Skeletal muscle tissue (tissue), 4 donors: ENCODE results near the gene GRB7. TPM values are rescaled to one million over a fixed set of nuclear protein-coding genes. Genes with fewer than 3 reads are reported as not detected.
"Not testable (repeated sequence)": the region's sequence is repeated elsewhere in the genome, so short reads cannot be mapped to it uniquely, and the experiment has no call there.

Experiments used
- H3K27ac ChIP-seq: one replicate; pipeline ENCODE4 v1.7.0; 2013; ENCODE audit warnings: mild to moderate bottlenecking, low read depth, low read length, inconsistent platforms
- H3K27me3 ChIP-seq, 3 donors: one replicate each; pipeline ENCODE4 v1.7.0; 2013; ENCODE audit warnings: low read length in 3 of 3; ENCODE audit not compliant: control insufficient read depth in 3 of 3, insufficient read depth in 3 of 3
- H3K36me3 ChIP-seq, 3 donors: one replicate each; pipeline ENCODE4 v1.7.0; 2013; ENCODE audit warnings: low read length in 3 of 3; ENCODE audit not compliant: control insufficient read depth in 3 of 3, insufficient read depth in 3 of 3
- H3K4me1 ChIP-seq, 3 donors: one replicate each; pipeline ENCODE4 v1.7.0; 2013; ENCODE audit warnings: low read length in 3 of 3, mild to moderate bottlenecking in 3 of 3; ENCODE audit not compliant: control insufficient read depth in 3 of 3, insufficient read depth in 3 of 3
- H3K4me3 ChIP-seq, 3 donors: one replicate each; pipeline ENCODE4 v1.7.0; 2013; ENCODE audit warnings: low read length in 3 of 3
- H3K9ac ChIP-seq, 3 donors: one replicate each; pipeline ENCODE4 v1.7.0; 2013; ENCODE audit warnings: low read length in 3 of 3, mild to moderate bottlenecking in 3 of 3, moderate library complexity in 2 of 3, low read depth in 1 of 3
- H3K9me3 ChIP-seq, 3 donors: one replicate each; pipeline ENCODE4 v1.7.0; 2013; ENCODE audit warnings: low read length in 3 of 3; ENCODE audit not compliant: control insufficient read depth in 3 of 3
- total RNA-seq: library from RNA; depleted of rRNA; stranded (reverse); fragments of >200 nt; gene quantifications from one replicate; pipeline ENCODE4 v1.2.3, GENCODE V29; 2014
- donor health status: Osteomylitis.

GRB7 gene
- total RNA-seq, 1 donor from 2014 or later = not detected

DNA sequence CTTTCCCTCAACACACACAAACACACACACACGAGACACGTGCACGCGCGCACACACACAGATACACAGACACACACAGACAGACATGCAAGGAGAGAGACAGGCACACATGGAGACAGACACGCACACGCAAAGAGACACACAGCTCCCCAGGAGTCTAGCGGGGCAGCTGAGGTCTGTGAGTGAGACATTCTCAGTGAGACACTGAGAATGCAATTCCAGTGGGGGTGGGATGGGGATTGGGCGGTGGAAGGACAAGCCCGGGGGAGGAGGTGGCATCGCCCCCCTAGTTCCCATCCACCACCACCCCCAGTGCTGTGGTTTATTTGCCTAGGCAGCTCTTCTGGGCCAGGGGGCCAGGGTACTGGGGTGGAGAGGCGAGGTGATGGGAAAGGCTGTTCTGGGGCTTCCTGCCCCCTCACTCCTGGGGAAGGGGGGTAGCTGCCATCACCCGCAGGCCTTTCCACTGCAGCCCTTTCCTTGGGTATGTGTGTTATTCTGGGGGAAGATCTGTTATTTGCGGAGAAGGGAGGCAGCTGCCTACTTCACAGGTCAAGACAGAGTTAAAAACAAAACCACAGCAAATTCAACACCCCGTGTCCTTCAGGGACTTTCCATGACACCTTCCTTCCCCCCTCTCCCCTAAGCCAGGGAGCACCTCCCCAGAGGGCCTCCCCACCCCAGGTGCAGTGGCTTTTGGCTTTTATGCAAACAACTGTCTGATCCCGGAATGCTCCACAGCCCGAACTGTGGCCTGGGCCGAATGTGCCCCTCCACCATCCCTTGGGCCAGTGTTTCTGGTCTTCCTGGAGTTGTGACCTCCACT, 18.0 kb downstream of the GRB7 start:
- H3K27me3 ChIP-seq = peaks cover 0 to 4% (median 0%) of the 10 kb centered on the region in 3 donors
- H3K4me1 ChIP-seq = peaks cover 0 to 23% (median 13%) of the 10 kb centered on the region in 3 donors
- no peaks in the 10 kb centered on the region for H3K36me3 ChIP-seq
- no peak overlapping the region for H3K4me3 ChIP-seq
- peak overlapping the region; percentile 83 for H3K27ac ChIP-seq
- peak overlapping the region in 1 of 3 donors; percentile 87 for H3K9ac ChIP-seq
- H3K9me3 ChIP-seq = no peaks in the 10 kb centered on the region

DNA sequence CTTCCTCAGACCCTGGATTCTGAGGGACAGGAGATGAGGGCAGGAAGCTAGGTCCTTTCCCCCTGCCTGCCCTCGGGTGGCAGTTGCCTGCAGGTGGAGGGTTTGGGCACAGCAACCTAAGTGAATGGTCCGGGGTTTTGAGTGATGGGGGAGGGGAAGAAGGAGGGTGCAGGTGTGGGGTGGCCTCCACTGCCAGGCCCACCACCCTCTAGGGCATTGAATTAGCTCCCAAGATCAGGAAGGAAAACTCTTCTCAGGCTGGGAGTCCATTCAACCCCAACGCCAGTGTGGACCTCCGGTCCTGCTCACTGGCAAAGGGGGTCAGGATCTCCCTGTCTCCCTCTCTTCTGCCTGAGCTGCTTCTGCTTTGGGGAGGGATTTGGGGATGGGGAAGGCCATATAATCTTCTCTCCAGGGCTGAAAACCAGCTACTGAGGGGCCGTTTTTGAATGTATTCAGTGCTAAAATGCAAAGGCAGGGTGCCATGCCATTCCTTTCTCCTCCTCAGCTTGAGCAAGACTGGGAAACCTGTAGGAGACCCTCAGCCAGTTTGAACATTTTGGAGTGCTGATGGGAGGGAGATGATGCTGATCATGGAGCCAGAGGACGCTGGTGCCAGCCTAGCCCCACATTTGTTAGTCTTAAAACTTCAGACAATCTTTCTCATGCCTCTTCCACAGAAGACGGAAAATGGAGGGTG, 18.8 kb downstream of the GRB7 start:
- Histone ChIP-seq H3K9ac (no peak overlapping the region), H3K4me3 (no peak overlapping the region), H3K4me1 (peaks cover 0 to 21% (median 12%) of the 10 kb centered on the region in 3 donors), H3K36me3 (no peaks in the 10 kb centered on the region), H3K27ac (no peak overlapping the region), H3K27me3 (peaks cover 0 to 4% (median 0%) of the 10 kb centered on the region in 3 donors), H3K9me3 (no peaks in the 10 kb centered on the region)

DNA sequence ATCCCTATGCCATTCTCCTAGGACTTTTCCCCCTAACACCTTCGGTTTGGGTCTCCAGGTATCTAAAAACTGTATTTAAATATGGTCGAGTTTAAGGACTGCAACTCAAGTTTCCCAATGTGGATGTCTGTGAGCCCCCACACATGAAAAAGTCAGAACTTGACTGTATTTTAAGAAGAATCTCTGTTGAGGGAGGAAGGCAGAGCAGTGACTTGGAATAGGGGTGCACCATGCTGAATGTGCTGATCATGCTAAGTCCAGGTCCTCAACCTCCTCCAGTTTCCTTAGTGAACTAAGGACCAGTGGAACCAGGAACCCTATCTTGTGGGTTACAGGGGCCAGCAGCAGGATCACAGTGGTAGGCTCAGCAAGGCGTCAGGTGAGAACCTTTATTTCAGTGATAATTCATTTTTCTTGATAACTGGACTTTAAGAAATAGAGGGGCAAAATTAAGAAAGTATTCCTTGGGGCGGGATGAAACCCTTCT, 19.5 kb downstream of the GRB7 start:
- no peak overlapping the region for H3K27ac ChIP-seq

GRCh38 chr17:39757931-39758873, 20.5 kb downstream of the GRB7 start:
- no peak overlapping the region for H3K9ac ChIP-seq
- H3K36me3 ChIP-seq = no peaks in the 10 kb centered on the region
- no peak overlapping the region for H3K27ac ChIP-seq
- no peak overlapping the region for H3K4me3 ChIP-seq
- peaks cover 0 to 11% (median 4%) of the 10 kb centered on the region in 3 donors for H3K27me3 ChIP-seq
- no peaks in the 10 kb centered on the region for H3K9me3 ChIP-seq
- peaks cover 0 to 18% (median 9%) of the 10 kb centered on the region in 3 donors for H3K4me1 ChIP-seq

More for the DNA sequence above, 19.5 kb downstream of the GRB7 start:
- Histone ChIP-seq H3K4me3 (no peak overlapping the region), H3K9ac (no peak overlapping the region), H3K4me1 (peaks cover 0 to 21% (median 12%) of the 10 kb centered on the region in 3 donors), H3K9me3 (no peaks in the 10 kb centered on the region), H3K27me3 (peaks cover 0 to 8% (median 4%) of the 10 kb centered on the region in 3 donors), H3K36me3 (no peaks in the 10 kb centered on the region)

GRCh38 chr17:39759204-39759603, 21.5 kb downstream of the GRB7 start:
- peaks cover 0 to 11% (median 2%) of the 10 kb centered on the region in 3 donors for H3K4me1 ChIP-seq
- H3K36me3 ChIP-seq = no peaks in the 10 kb centered on the region
- peaks cover 0 to 14% (median 4%) of the 10 kb centered on the region in 3 donors for H3K27me3 ChIP-seq
- no peak overlapping the region for H3K27ac ChIP-seq
- no peak overlapping the region for H3K4me3 ChIP-seq
- no peaks in the 10 kb centered on the region for H3K9me3 ChIP-seq
- H3K9ac ChIP-seq = no peak overlapping the region

- Histone ChIP-seq H3K27ac (no peak overlapping the region), H3K36me3 (no peaks in the 10 kb centered on the region), H3K9me3 (no peaks in the 10 kb centered on the region), H3K4me1 (no peaks in the 10 kb centered on the region), H3K4me3 (no peak overlapping the region), H3K9ac (no peak overlapping the region), H3K27me3 (peaks cover 2 to 19% (median 19%) of the 10 kb centered on the region in 3 donors)
These were observed 24.2 kb downstream of the GRB7 start for GRCh38 chr17:39761861-39762496.

GRCh38 chr17:39763051-39763820, 25.5 kb downstream of the GRB7 start:
- Histone ChIP-seq H3K9ac (no peak overlapping the region), H3K27ac (no peak overlapping the region), H3K27me3 (peaks cover 2 to 23% (median 19%) of the 10 kb centered on the region in 3 donors), H3K9me3 (no peaks in the 10 kb centered on the region), H3K4me3 (no peak overlapping the region), H3K4me1 (no peaks in the 10 kb centered on the region), H3K36me3 (no peaks in the 10 kb centered on the region)

DNA sequence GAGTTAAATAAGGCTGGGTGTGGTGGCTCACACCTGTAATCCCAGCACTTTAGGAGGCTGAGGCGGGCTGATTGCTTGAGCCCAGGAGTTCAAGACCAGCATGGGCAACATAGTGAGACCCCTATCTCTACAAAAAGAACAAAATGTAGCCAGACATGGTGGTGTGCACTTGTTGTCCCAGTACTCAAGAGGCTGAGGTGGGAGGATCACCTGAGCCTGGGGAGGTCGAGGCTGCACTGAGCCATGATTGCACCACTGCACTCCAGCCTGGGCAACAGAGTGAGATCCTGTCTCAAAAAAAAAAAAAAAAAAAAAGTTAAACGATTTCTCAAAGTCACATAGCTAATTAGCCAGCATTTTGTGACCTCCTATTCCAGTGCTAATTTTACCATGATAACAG, 26.4 kb downstream of the GRB7 start:
- H3K27ac ChIP-seq, H3K9me3 ChIP-seq, H3K4me1 ChIP-seq, H3K9ac ChIP-seq, H3K4me3 ChIP-seq, H3K36me3 ChIP-seq: not testable (repeated sequence)
- H3K27me3 ChIP-seq = peaks cover 2 to 23% (median 19%) of the 10 kb centered on the region in 3 donors
